PC-3 (cell line): Measurements from ENCODE around the gene CPEB4. TPM values are rescaled to one million over a fixed set of nuclear protein-coding genes. Genes with fewer than 3 reads are reported as not detected.

Experiments used
- ATAC-seq: fragments of 200-7000 bp; cut with Tn5 transposase; 2 replicates; pipeline ENCODE4 v1.9.1; 2020; ENCODE audit warnings: mild to moderate bottlenecking, moderate library complexity
- BruUV-seq: library from RNA; stranded (reverse); fragments of 400-500 nt; replicated peaks from 2 replicates; lab custom pipeline; 2021; lab: Mats Ljungman, UMichigan
- CTCF ChIA-PET: fragments of 300-600 bp; sonication (Branson Sonifier 250); formaldehyde crosslinking; loops from one replicate; lab custom pipeline; 2022; ENCODE audit warnings: antibody characterized with exemption; lab: Charles Lee
- POLR2A ChIA-PET: fragments of 300-600 bp; sonication (Branson Sonifier 250); formaldehyde crosslinking; loops from one replicate; lab custom pipeline; 2022; ENCODE audit warnings: antibody characterized with exemption; ENCODE audit not compliant: unreplicated experiment; lab: Charles Lee
- DNase-seq: peaks from one replicate; pipeline ENCODE4 v3.0.0-alpha.2; 2015
- H2AFZ ChIP-seq: fragments of 300-600 bp; sonication (generic); 2 replicates; pipeline ENCODE4 v1.6.0; 2016; ENCODE audit warnings: antibody characterized with exemption, low read length
- H3F3A ChIP-seq: fragments of 300-600 bp; sonication (generic); one replicate; pipeline ENCODE4 v1.6.0; 2017; ENCODE audit warnings: antibody characterized with exemption, low read length, control low read depth, mild to moderate bottlenecking; ENCODE audit not compliant: unreplicated experiment
- H3K27ac ChIP-seq: fragments of 300-600 bp; sonication (generic); 2 replicates; pipeline ENCODE4 v1.5.1; 2016; ENCODE audit warnings: mild to moderate bottlenecking, low read length
- H3K27me3 ChIP-seq: fragments of 300-600 bp; sonication (generic); 2 replicates; pipeline ENCODE4 v1.6.1; 2016; ENCODE audit warnings: low read length, mixed read lengths
- H3K36me3 ChIP-seq: fragments of 300-600 bp; sonication (generic); 2 replicates; pipeline ENCODE4 v1.6.1; 2016; ENCODE audit warnings: low read depth, mixed run types, low read length, mixed read lengths
- H3K4me1 ChIP-seq: fragments of 300-600 bp; sonication (generic); 2 replicates; pipeline ENCODE4 v1.5.1; 2016; ENCODE audit warnings: low read length; ENCODE audit not compliant: insufficient read depth
- H3K4me2 ChIP-seq: fragments of 300-600 bp; sonication (generic); 2 replicates; pipeline ENCODE4 v1.6.0; 2016; ENCODE audit warnings: low read length
- H3K4me3 ChIP-seq: fragments of 300-600 bp; sonication (generic); 2 replicates; pipeline ENCODE4 v1.5.1; 2016; ENCODE audit warnings: mild to moderate bottlenecking, low read length, mixed read lengths
- H3K79me2 ChIP-seq: fragments of 300-600 bp; sonication (generic); 2 replicates; pipeline ENCODE4 v1.6.1; 2017; ENCODE audit warnings: low read length, mixed read lengths
- H3K9ac ChIP-seq: fragments of 300-600 bp; sonication (generic); 2 replicates; pipeline ENCODE4 v1.6.0; 2016; ENCODE audit warnings: mild to moderate bottlenecking, low read length
- H3K9me2 ChIP-seq: fragments of 300-600 bp; sonication (generic); replicated peaks from 2 replicates; pipeline ENCODE4 v1.6.1; 2016; ENCODE audit warnings: mixed run types, low read length, mixed read lengths
- H3K9me3 ChIP-seq: fragments of 300-600 bp; sonication (generic); 2 replicates; pipeline ENCODE4 v1.6.1; 2016; ENCODE audit warnings: low read length, mixed read lengths
- H4K20me1 ChIP-seq: fragments of 300-600 bp; sonication (generic); 2 replicates; pipeline ENCODE4 v1.6.1; 2016; ENCODE audit warnings: low read length, mixed read lengths
- CTCF ChIP-seq: fragments of 300-600 bp; sonication (generic); conservative IDR thresholded peaks from 2 replicates; pipeline ENCODE4 v1.5.1; 2017; ENCODE audit warnings: antibody characterized with exemption, low read depth, mild to moderate bottlenecking, low read length
- EZH2 ChIP-seq: fragments of 300-600 bp; sonication (generic); IDR thresholded peaks from one replicate; pipeline ENCODE4 v1.6.1; 2017; ENCODE audit warnings: antibody characterized with exemption, mild to moderate bottlenecking, low read length; ENCODE audit not compliant: unreplicated experiment
- EZH2phosphoT487 ChIP-seq: fragments of 300-600 bp; sonication (generic); IDR thresholded peaks from 2 replicates; pipeline ENCODE4 v1.6.1; 2018; ENCODE audit warnings: mild to moderate bottlenecking, antibody characterized with exemption, low read length, borderline replicate concordance
- intact Hi-C: fragments of 100-400 bp; cut with micrococcal nuclease; formaldehyde crosslinking; loops from 2 replicates; pipeline ENCODE4 v1.9.0; 2023
- total RNA-seq: library from RNA; depleted of rRNA; stranded (reverse); fragments of >200 nt; gene quantifications from 2 replicates; pipeline ENCODE4 v1.2.3, GENCODE V29; 2014

The CPEB4 gene
- total RNA-seq, 1 experiment from 2014 or later = 37.0 TPM

- DNase-seq = no peak
- H3K9me3 ChIP-seq = 0 out of 2 replicates have a peak, but pooled peaks cover 4% of the 10 kb centered on the region
- no peak overlapping the region for H3K9ac ChIP-seq
- no peaks in the 10 kb centered on the region for H3K9me2 ChIP-seq
- H2AFZ ChIP-seq = no peak overlapping the region
- H3K4me3 ChIP-seq = no peak overlapping the region
- no peaks in the 10 kb centered on the region for H3K79me2 ChIP-seq
- no peaks in the 10 kb centered on the region for H3K27me3 ChIP-seq
- POLR2A ChIA-PET = no interaction called here
- CTCF ChIA-PET = no interaction called here
- intact Hi-C loops = no loop called here
- TF ChIP-seq EZH2phosphoT487 (no peak), CTCF (no peak), EZH2 (no peak)
- no TSS peak for BruUV-seq
- H3K36me3 ChIP-seq = no peaks in the 10 kb centered on the region
- H3K4me1 ChIP-seq = no peaks in the 10 kb centered on the region
- no peaks in the 10 kb centered on the region for H3F3A ChIP-seq
- no peak overlapping the region for H3K27ac ChIP-seq
- no peak overlapping the region for H3K4me2 ChIP-seq
- no peak for ATAC-seq
- H4K20me1 ChIP-seq = no peaks in the 10 kb centered on the region
Measured at GRCh38 chr5:173849908-173850307, 38.2 kb upstream of the CPEB4 start.

- Histone ChIP-seq H3K36me3 (no peaks in the 10 kb centered on the region), H3K9ac (no peak overlapping the region), H3F3A (no peaks in the 10 kb centered on the region), H3K4me2 (no peak overlapping the region), H2AFZ (no peak overlapping the region), H4K20me1 (no peaks in the 10 kb centered on the region), H3K9me2 (no peaks in the 10 kb centered on the region), H3K79me2 (no peaks in the 10 kb centered on the region), H3K4me3 (no peak overlapping the region), H3K4me1 (0 out of 2 replicates have a peak, but pooled peaks cover 5% of the 10 kb centered on the region), H3K27me3 (no peaks in the 10 kb centered on the region), H3K9me3 (0 out of 2 replicates have a peak, but pooled peaks cover 4% of the 10 kb centered on the region), H3K27ac (no peak overlapping the region)
- no peak for TF ChIP-seq EZH2phosphoT487
- TF ChIP-seq EZH2 = no peak
- no peak for TF ChIP-seq CTCF
- ATAC-seq (no peak), DNase-seq (no peak)
- intact Hi-C loops = no loop called here
- BruUV-seq = no TSS peak
- ChIA-PET POLR2A (no interaction called here), CTCF (no interaction called here)
Measured at GRCh38 chr5:173850659-173851058, 37.5 kb upstream of the CPEB4 start.

GRCh38 chr5:173851595-173852243 lies 36.4 kb upstream of the CPEB4 start:
- no peak for DNase-seq
- Histone ChIP-seq H3K4me1 (0 out of 2 replicates have a peak, but pooled peaks cover 5% of the 10 kb centered on the region), H3K9ac (no peak overlapping the region), H3K36me3 (no peaks in the 10 kb centered on the region), H3K79me2 (no peaks in the 10 kb centered on the region), H2AFZ (no peak overlapping the region), H3K9me2 (no peaks in the 10 kb centered on the region), H3K9me3 (0 out of 2 replicates have a peak, but pooled peaks cover 4% of the 10 kb centered on the region), H3K27me3 (no peaks in the 10 kb centered on the region), H3K4me2 (no peak overlapping the region), H4K20me1 (no peaks in the 10 kb centered on the region), H3K4me3 (no peak overlapping the region), H3F3A (no peaks in the 10 kb centered on the region), H3K27ac (no peak overlapping the region)
- no peak for ATAC-seq
- intact Hi-C loops = no loop called here
- POLR2A ChIA-PET = no interaction called here
- TF ChIP-seq EZH2phosphoT487 (no peak), EZH2 (no peak), CTCF (no peak)
- no TSS peak for BruUV-seq
- CTCF ChIA-PET = no interaction called here
